GM04503 (cell line): ENCODE results near the gene HOXB8.
A peak's percentile ranks its signal among the peaks of the same experiment; 100 is the strongest.

Experiments used
- DNase-seq: peaks from one replicate; pipeline ENCODE4 v3.0.0-alpha.2; 2012; ENCODE audit warnings: low read depth

The HOXB8 gene

GRCh38 chr17:48596000-48596734 lies 18.9 kb downstream of the HOXB8 start:
- DNase-seq: no peak

DNA sequence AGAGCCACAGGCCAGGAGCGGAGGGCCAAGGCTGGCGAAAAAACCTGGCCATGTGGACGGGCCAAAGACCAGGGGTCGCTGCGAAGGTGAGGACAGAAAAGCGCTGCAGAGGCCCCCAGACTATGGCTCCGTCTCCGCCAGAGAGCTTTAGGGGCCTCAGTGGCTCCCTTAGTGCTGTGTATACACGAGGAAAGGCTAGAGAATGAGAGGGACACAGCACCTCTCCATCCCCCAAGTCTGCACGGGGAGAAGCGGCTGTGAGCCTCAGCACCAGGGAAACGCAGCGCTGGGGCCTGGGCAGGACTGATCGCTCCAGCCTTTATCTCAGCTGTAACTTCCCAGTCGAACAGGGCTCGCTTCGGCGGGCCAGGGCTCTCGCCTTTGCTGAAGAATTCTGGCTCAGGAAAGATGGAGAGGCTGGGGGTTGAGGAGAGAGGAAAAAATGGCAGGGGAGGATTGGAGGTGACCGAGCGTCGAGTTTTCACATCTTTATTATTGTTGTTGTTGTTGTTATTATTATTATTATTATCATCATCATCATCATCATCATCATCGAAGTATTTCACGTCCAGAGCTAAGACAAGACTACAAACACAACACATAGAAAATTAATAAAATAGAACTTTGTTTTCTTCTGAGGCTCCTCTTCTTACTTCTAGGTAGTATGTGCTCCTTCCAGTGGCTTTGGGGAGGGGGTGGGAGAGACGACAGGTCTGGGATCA lies 19.7 kb downstream of the HOXB8 start:
- no peak for DNase-seq

DNA sequence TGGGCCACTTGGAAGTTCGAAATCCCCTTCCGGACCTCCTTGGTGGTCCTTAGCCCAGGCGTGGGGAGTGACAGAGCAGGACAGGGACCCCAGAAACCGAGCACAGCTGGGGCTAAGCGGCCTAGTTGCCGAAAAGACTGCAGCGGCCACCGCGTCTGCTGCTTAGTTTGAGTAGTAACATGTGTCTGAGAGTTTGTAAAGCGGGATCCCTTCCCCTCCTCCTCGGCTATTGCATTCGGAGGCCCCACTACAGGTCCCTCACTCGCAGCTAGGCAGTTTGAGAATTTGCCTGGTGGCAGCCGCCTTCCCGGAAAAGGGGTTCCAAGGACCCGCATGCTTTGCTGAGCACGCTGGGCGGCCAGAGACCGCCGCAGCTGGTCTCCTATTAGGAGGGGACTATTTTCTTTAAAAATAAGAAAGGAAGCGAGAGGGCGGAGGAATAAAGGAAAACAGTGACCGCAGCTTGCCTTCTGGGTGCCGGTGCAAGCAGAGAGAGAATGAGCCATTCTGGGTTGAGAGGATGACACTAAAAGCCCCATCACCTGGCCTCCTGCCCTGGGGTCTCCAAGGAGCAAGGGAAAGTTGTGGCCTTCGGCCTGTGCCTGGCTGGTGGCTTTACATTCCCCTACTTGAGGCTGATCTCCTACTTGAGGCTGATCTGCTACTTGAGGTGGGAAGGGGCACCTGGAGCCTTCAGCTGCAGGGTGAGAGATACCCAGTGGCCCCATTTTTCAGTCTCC lies 20.4 kb downstream of the HOXB8 start:
- no peak for DNase-seq

DNA sequence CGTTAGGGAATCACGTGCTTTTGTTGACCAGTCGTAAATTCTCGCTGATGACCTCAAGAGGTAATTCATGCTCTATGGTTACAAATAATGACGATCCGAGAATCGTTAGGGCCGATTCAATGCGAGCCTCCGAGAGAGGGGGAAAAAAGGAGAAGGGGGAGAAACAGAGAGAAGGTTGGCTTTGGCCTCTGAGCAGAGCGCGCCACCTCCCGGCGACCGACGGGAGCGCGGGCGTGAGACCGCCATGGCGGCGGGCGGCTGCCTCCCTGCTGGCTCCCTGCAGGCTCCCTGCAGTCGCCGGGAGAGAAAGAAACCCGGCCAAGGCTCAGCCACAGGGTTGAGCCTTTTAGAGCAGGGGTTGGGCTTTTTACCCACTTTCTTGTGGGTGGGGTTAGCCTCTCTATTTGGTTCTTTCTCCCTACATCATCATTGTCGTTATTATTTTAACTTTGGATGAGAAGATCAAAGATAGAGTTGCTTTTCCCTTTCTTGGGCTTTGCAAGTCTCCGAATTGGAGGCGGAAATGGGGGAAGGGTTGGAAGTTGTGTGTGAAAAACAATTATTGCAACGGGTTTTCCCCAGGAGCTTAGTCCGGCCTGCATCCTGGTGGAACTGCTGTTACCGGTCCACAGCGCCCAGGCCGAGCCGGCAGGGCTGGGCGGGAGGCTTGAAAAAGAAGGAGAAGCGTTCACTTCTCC lies 21.1 kb downstream of the HOXB8 start:
- peak; percentile 85 for DNase-seq

- no peak for DNase-seq
Observed at GRCh38 chr17:48593126-48593829, 21.8 kb downstream of the HOXB8 start, which contains the start of gene HOXB5. HOXB5 (minus strand) TSS chr17:48593779; CDS start chr17:48593682, 97 bp downstream.

DNA sequence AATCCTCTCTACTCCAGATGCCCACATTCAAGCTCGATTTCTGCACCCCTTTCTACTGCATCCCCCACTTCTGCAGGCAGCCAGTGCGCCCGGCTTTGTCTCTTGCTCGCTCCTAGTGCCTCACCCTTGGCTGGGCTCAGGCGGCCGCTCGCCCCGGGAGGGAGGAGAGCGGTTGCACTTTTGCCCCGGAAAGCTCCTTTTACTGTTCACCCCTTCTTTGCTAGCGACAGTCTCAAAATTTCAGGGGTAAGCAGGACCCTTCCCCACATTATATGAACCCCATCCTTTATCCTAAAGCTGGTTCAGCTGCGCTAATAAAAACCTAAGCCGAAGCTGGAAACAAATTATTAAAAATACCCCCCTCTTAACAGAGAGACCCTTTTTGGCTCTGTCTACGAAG lies 22.5 kb downstream of the HOXB8 start:
- DNase-seq: no peak

- DNase-seq: no peak
Observed at GRCh38 chr17:48592057-48592514, 23.0 kb downstream of the HOXB8 start.

GRCh38 chr17:48591255-48592056 lies 23.6 kb downstream of the HOXB8 start:
- no peak for DNase-seq

- DNase-seq: no peak
Observed at GRCh38 chr17:48590607-48591161, 24.4 kb downstream of the HOXB8 start.

- peak; percentile 94 for DNase-seq
Observed at GRCh38 chr17:48589831-48590606, 25.1 kb downstream of the HOXB8 start, which contains the start of gene HOXB3. HOXB3 (minus strand) TSS chr17:48590241; CDS start chr17:48552474, 37,767 bp downstream.

DNA sequence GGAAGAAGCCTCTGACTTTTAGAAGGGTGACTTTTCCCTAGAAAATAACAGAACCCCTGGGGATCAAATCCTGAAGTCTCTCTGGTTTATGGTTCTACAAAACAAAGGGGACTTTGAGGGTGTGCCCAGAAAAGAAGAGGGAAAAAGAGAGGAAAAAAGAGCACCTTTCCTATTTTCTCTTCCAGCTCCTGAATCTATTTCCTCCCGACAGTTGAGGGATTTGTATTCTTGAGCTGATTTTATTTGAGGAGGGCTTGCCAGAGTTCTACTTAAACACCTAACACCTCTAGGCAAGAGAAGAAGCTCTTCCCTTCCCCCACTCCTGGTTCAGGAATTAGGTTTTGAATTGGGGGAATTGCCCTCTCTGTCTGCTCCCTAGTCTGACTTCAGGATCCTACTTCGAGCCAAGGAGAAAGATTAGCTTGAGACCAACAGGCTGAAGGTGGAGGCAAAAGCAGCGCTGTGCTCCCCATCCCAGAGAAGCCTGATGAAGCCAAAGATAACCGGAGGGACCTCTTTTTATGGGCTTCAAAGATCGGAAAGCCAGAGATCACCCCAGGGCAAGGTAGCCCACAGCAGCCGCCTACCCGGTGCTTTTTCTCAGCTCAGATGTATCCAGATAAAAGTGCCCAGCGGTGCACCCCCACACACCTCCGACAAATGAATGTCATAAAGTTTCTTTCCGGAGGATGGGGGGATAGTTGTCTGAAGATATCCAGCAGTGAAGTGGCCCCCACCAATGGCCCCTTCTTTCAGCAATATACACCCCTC lies 25.8 kb downstream of the HOXB8 start:
- DNase-seq: no peak

DNA sequence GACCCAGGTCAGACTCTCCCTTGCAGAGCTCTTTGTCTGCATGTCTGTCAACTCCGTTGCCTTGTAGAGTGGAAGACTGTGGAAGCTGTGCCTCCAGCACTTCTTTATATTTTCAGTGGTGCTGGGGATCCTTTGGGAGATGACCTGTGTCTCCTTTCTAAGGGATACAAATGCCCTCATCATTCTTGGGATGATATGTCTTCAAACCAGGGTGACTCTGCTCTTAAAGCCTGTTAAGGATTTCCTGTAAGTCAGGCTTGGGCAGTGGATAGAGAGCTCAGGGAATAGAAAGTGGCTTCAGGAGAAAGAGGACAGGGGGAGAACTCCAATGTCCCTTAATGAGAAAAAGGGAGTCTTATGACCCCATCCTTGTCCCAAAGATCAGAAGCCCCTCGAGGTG lies 26.6 kb downstream of the HOXB8 start:
- DNase-seq: no peak

DNA sequence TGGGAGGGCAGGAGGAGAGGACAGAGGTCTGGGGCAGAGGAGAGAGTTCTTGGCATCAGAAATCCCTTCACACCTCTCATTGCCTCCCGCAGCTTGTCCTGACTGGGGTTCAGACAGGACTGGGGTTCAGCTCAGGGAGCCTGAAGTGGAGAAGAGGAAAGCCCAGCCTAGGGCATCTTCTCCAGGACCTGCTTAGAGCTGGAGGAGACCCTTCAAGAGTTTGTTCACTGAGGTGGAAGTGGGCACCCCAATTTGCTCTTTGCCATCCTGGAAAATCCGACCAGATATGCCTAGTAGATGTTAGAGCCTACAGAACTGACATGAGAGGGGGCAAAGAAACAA lies 27.0 kb downstream of the HOXB8 start:
- no peak for DNase-seq

GRCh38 chr17:48587276-48588073 lies 27.6 kb downstream of the HOXB8 start:
- DNase-seq: no peak

- no peak for DNase-seq
Observed at GRCh38 chr17:48586355-48587258, 28.5 kb downstream of the HOXB8 start.

DNA sequence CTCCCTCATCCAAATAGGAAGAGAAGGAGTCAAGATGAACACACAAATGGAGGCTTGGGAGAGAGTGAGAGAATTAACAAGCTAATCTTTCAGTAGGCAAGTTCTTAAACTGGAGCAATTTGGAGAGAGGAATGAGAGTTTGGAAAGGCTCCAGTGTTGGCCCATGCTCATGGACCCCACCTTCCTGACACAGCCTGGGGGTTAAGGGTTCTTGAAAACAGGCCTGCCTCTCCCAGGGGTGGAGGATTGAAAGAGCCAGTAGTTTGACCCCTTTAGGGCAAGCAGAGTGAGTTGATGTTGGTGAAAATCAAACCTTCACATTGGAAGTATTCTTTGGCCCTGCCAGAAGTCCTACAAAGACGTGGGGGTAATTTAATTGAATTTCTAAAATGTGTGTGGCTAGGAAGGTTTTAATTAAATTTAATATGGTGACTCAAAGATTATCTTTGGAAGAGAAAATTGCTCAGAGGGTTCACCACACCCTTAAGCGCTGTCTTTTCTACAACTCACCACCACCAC lies 30.8 kb downstream of the HOXB8 start:
- DNase-seq: no peak
